NT2/D1 (cell line): Measurements from ENCODE around the gene NSMCE1.

Source experiments
- DNase-seq: peaks from one replicate; pipeline ENCODE4 v3.0.0-alpha.2; 2011; ENCODE audit warnings: low read depth, low spot score
- H3K27me3 ChIP-seq: 2 replicates; pipeline ENCODE4 v1.6.0; 2011; ENCODE audit warnings: mild to moderate bottlenecking; ENCODE audit not compliant: insufficient read length, insufficient read depth
- H3K36me3 ChIP-seq: 2 replicates; pipeline ENCODE4 v1.6.1; 2011; ENCODE audit warnings: mild to moderate bottlenecking, low read length, mixed read lengths; ENCODE audit not compliant: insufficient read depth, insufficient read length
- H3K4me1 ChIP-seq: 2 replicates; pipeline ENCODE4 v1.5.1; 2011; ENCODE audit not compliant: insufficient read depth, insufficient read length
- H3K4me3 ChIP-seq: 2 replicates; pipeline ENCODE4 v1.5.1; 2011; ENCODE audit warnings: low read depth; ENCODE audit not compliant: insufficient read length
- H3K9ac ChIP-seq: 2 replicates; pipeline ENCODE4 v1.6.0; 2011; ENCODE audit warnings: low read depth; ENCODE audit not compliant: insufficient read length
- H3K9me3 ChIP-seq: 2 replicates; pipeline ENCODE4 v1.5.1; 2011; ENCODE audit warnings: mild to moderate bottlenecking, low read length; ENCODE audit not compliant: insufficient read depth
- SUZ12 ChIP-seq: IDR thresholded peaks from 2 replicates; pipeline ENCODE4 v1.6.1; 2011; ENCODE audit not compliant: insufficient read length, insufficient read depth; ENCODE audit errors: extremely low read depth
- YY1 ChIP-seq: IDR thresholded peaks from 2 replicates; pipeline ENCODE4 v1.6.1; 2011; ENCODE audit not compliant: insufficient read length, insufficient read depth
- ZNF274 ChIP-seq: IDR thresholded peaks from 2 replicates; pipeline ENCODE4 v1.6.1; 2011; ENCODE audit warnings: mild to moderate bottlenecking, low read depth, low read length

NSMCE1 gene

GRCh38 chr16:27225536-27226360 lies 42.8 kb downstream of the NSMCE1 start:
- no peak for DNase-seq
- H3K4me3 ChIP-seq, result no peak overlapping the region
- H3K9me3 ChIP-seq, result no peaks in the 10 kb centered on the region
- peaks cover 66% of the 10 kb centered on the region for H3K36me3 ChIP-seq
- H3K9ac ChIP-seq, result no peak overlapping the region
- H3K4me1 ChIP-seq, result peaks cover 12% of the 10 kb centered on the region
- no peaks in the 10 kb centered on the region for H3K27me3 ChIP-seq
- TF ChIP-seq SUZ12, result no peak
- TF ChIP-seq ZNF274, result no peak
- TF ChIP-seq YY1, result no peak

- TF ChIP-seq ZNF274, result no peak
- no peak for TF ChIP-seq SUZ12
- no peak for TF ChIP-seq YY1
- Histone ChIP-seq H3K27me3 (no peaks in the 10 kb centered on the region), H3K4me3 (no peak overlapping the region), H3K4me1 (peaks cover 12% of the 10 kb centered on the region), H3K9ac (no peak overlapping the region), H3K36me3 (peaks cover 64% of the 10 kb centered on the region), H3K9me3 (no peaks in the 10 kb centered on the region)
- no peak for DNase-seq
These were observed 43.8 kb downstream of the NSMCE1 start for GRCh38 chr16:27224741-27225300.

- Histone ChIP-seq H3K9ac (no peak overlapping the region), H3K36me3 (peaks cover 65% of the 10 kb centered on the region), H3K4me1 (peaks cover 15% of the 10 kb centered on the region), H3K4me3 (no peak overlapping the region), H3K9me3 (no peaks in the 10 kb centered on the region), H3K27me3 (no peaks in the 10 kb centered on the region)
- no peak for DNase-seq
- TF ChIP-seq YY1 (no peak), ZNF274 (no peak), SUZ12 (no peak)
These were observed 44.3 kb downstream of the NSMCE1 start for GRCh38 chr16:27224271-27224737.

- Histone ChIP-seq H3K9me3 (no peaks in the 10 kb centered on the region), H3K36me3 (peaks cover 66% of the 10 kb centered on the region), H3K4me3 (no peak overlapping the region), H3K27me3 (no peaks in the 10 kb centered on the region), H3K4me1 (peaks cover 17% of the 10 kb centered on the region), H3K9ac (no peak overlapping the region)
- no peak for DNase-seq
- no peak for TF ChIP-seq YY1
- TF ChIP-seq SUZ12, result no peak
- TF ChIP-seq ZNF274, result no peak
These were observed 44.9 kb downstream of the NSMCE1 start for GRCh38 chr16:27223701-27224100.

GRCh38 chr16:27223226-27223610 lies 45.4 kb downstream of the NSMCE1 start:
- no peak for DNase-seq
- H3K36me3 ChIP-seq, result peaks cover 66% of the 10 kb centered on the region

GRCh38 chr16:27222249-27223225 lies 46.0 kb downstream of the NSMCE1 start:
- no peak for TF ChIP-seq YY1
- TF ChIP-seq ZNF274, result no peak
- TF ChIP-seq SUZ12, result no peak
- no peak for DNase-seq
- Histone ChIP-seq H3K4me3 (no peak overlapping the region), H3K36me3 (peaks cover 69% of the 10 kb centered on the region), H3K9ac (no peak overlapping the region), H3K9me3 (no peaks in the 10 kb centered on the region), H3K27me3 (no peaks in the 10 kb centered on the region), H3K4me1 (peaks cover 15% of the 10 kb centered on the region)

More at GRCh38 chr16:27223226-27223610, 45.4 kb downstream of the NSMCE1 start:
- Histone ChIP-seq H3K9me3 (no peaks in the 10 kb centered on the region), H3K27me3 (no peaks in the 10 kb centered on the region), H3K4me3 (no peak overlapping the region), H3K4me1 (peaks cover 17% of the 10 kb centered on the region), H3K9ac (no peak overlapping the region)
- no peak for TF ChIP-seq ZNF274
